HG03354 (cell line): ENCODE results near the gene PPT2.
"Not testable (repeated sequence)": the region's sequence is repeated elsewhere in the genome, so short reads cannot be mapped to it uniquely, and the experiment has no call there.

Experiments used
- ATAC-seq: cut with Tn5 transposase; IDR thresholded peaks from one replicate; pipeline ENCODE4 v1.9.1; 2021; ENCODE audit warnings: mild to moderate bottlenecking; ENCODE audit not compliant: unreplicated experiment, poor library complexity, severe bottlenecking

Gene PPT2

GRCh38 chr6:32173051-32173727, 19.2 kb downstream of the PPT2 start:
- ATAC-seq: no peak

- no peak for ATAC-seq
Measured at GRCh38 chr6:32174416-32174815, 20.5 kb downstream of the PPT2 start.

GRCh38 chr6:32175322-32175710, 21.4 kb downstream of the PPT2 start:
- ATAC-seq: no peak

GRCh38 chr6:32175711-32176475, 22.0 kb downstream of the PPT2 start, which contains the start of gene AGPAT1:
AGPAT1 (minus strand) TSS chr6:32176084; CDS start chr6:32171496, 4,588 bp downstream.
- ATAC-seq: peak; percentile 47

- no peak for ATAC-seq
Measured at GRCh38 chr6:32176476-32177182, 22.7 kb downstream of the PPT2 start.

- ATAC-seq: peak; percentile 11
Measured at GRCh38 chr6:32177183-32177787, 23.3 kb downstream of the PPT2 start.

GRCh38 chr6:32177788-32178546, 24.0 kb downstream of the PPT2 start, which contains the start of gene RNF5:
RNF5 (plus strand) TSS chr6:32178405; CDS start chr6:32178512, 107 bp downstream.
- ATAC-seq: peak; percentile 83

GRCh38 chr6:32178547-32179440, 24.9 kb downstream of the PPT2 start:
- no peak for ATAC-seq

- no peak for ATAC-seq
Measured at GRCh38 chr6:32179766-32180405, 25.9 kb downstream of the PPT2 start.

- ATAC-seq: no peak
Measured at GRCh38 chr6:32181148-32181702, 27.3 kb downstream of the PPT2 start.

- no peak for ATAC-seq
Measured at GRCh38 chr6:32181915-32182529, 28.1 kb downstream of the PPT2 start.

- ATAC-seq: no peak
Measured at GRCh38 chr6:32182555-32182981, 28.6 kb downstream of the PPT2 start.

GRCh38 chr6:32183030-32183429, 29.1 kb downstream of the PPT2 start:
- no peak for ATAC-seq

- ATAC-seq: no peak
Measured at GRCh38 chr6:32183483-32184083, 29.6 kb downstream of the PPT2 start.

- ATAC-seq: no peak
Measured at GRCh38 chr6:32184084-32184640, 30.2 kb downstream of the PPT2 start, which contains the start of gene AGER. AGER (minus strand) TSS chr6:32184253; CDS start chr6:32184222, 31 bp downstream.

GRCh38 chr6:32185681-32186131, 31.8 kb downstream of the PPT2 start:
- ATAC-seq: not testable (repeated sequence)
